ENCODE data around the gene KRCC1.

- TF ChIP-seq GATA2 (IDR thresholded peaks at IDR 0.05; ENCODE audit: low read depth, low read length), result no peak
- TF ChIP-seq GATA3 (IDR thresholded peaks at IDR 0.05; ENCODE audit: low read depth, low read length), result no peak
Observed at GRCh38 chr2:88074150-88074549, 18.6 kb upstream of the KRCC1 start.
